ENCODE measurements around the gene UTP25.

Gene UTP25

DNA sequence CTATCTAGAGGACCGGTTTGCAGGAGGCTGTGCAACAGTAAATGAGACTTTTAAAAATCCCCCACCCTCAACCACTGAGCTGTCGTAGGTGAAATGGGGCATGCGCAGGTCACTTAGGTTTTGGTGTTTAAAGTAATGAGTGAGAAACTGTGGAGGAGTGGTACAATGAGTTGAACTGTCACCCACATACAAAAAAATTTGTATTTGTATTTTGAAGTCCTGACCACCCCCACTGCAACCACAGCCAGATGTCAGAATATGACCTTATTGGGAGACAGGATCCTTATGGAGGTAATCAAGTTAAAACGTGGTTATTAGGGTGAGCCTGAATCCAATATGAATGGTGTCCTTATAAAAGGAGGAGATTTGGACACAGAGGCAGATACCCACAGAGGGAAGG is 20.3 kb upstream of the UTP25 start:
- DNase-seq = no peak

- peak; percentile 24 for DNase-seq
These were observed 19.7 kb upstream of the UTP25 start for GRCh38 chr1:209808059-209808581.

DNA sequence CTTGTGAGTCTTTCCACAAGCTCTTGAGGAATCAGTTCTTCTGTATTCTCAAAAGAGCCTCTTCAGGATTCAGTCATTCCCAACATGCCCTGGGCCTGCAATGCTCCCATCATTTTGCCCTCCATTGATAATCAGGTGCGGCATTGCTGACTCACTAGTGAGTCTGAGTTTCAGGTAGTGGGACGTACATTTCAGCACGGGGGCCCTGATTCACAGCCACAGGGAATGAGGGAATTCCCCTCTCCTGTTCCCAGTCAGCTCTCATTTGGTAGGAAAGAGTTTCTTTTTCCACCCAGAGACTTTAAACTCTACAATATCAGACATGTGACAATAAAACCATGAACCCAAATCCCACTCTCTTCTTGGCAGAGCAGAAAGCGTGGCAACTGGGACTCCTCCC is 18.2 kb upstream of the UTP25 start:
- no peak for DNase-seq

GRCh38 chr1:209810783-209811182 is 17.0 kb upstream of the UTP25 start:
- DNase-seq = no peak

DNA sequence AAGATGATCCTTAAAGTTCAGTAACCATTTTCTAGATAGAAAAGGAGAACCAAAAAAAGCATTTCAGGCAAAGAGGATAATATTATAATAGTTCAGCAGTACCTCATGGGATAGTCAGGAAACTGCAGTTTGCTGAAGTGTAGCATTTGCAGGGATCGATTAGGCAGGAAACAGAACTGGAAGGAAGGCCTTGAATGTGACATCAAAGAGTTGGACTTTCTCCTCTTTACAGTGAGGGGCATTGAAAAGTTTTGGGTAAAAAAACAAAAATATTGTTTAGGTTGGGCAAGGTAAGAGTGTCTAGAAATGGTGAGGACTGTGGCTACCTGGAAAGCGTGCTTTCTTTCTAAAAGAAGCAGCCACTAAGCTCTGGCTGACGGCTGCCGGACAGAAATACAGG is 13.9 kb upstream of the UTP25 start:
- DNase-seq = no peak

GRCh38 chr1:209815490-209815889 is 12.3 kb upstream of the UTP25 start:
- DNase-seq = no peak

- peak; percentile 43 for DNase-seq
These were observed 11.8 kb upstream of the UTP25 start for GRCh38 chr1:209815931-209816341.

- no peak for DNase-seq
These were observed 10.8 kb upstream of the UTP25 start for GRCh38 chr1:209816923-209817322.

GRCh38 chr1:209817691-209818090 is 10.1 kb upstream of the UTP25 start:
- DNase-seq = no peak

- no peak for DNase-seq
These were observed 8.7 kb upstream of the UTP25 start for GRCh38 chr1:209819058-209819457.

DNA sequence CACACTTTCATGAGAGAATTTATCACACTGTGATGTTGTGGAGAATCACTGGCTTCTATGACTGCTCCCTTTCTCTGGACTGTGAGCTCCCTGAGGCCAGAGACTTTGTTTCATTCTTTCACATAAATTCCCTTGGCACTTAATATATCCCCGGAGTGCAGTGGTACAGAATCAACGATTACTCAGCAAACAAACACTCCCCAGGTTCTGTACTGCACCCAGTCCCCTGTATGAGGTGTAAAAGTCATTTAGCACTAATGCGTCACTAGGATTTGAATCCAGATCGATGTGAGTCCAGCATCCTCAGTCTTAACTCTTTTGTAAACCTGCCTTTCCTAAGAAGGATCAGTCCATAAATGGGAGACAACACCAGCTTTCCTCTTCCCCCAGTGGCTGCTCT is 6.8 kb upstream of the UTP25 start:
- DNase-seq = no peak

DNA sequence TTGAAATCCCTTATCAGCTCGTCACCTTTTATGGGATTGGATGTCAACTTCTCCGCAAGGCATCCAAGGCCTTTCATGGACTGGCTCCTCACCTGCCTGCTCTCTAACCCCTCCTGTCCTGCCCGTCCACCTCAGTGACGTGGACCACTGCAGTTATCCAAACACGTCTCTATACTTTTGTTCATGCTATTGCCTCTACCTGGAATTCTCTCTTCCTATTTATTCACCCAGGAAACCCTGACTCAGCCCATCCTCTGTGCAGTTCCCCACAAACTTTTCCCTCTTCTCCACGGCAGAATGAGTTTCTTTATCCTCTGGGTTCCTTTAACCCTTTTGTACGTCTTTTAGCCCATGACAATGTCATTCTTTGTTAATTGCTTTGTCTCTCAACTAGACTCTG is 5.1 kb upstream of the UTP25 start:
- DNase-seq = no peak

- DNase-seq = peak; percentile 79
These were observed 4.4 kb upstream of the UTP25 start for GRCh38 chr1:209823143-209824041.

DNA sequence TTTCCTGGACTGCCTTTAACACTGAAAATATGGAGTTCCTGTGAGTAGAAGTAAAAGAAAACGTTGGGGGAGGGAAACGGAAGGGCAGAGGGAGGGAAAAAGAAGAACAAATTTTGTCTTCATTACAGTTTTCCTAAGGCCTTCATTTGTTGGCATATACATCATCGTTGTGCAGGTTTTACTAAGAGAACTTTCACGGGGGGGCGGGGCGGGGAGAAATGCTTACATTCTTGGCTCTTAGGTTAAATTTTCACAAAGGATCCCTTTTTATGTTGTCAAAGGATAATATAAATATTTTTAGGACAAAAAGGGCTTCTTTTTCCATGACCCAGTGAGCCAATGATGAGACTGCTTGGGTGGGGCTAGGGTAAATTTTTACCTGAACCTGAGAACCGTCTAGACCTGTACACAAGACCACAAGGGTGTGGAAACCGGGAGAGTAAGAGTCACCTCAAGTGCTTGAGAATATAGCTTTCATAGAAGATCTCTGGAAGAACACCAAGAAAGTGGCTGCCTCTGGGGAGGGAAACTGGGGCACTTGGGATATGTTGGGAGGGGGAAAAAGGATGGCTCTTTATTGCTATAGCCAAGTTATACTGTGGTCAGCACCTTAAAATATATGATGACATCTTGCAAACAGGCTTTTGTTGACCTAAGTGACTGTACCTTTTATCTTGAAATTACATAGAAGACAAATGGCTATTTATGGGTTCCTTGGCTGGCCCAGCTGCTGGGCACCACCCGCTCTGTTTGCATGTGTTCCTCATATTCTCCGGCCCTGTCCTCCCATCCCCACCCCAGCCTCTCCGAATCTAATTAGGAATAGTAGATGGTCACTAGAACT is 2.0 kb upstream of the UTP25 start:
- no peak for DNase-seq

DNA sequence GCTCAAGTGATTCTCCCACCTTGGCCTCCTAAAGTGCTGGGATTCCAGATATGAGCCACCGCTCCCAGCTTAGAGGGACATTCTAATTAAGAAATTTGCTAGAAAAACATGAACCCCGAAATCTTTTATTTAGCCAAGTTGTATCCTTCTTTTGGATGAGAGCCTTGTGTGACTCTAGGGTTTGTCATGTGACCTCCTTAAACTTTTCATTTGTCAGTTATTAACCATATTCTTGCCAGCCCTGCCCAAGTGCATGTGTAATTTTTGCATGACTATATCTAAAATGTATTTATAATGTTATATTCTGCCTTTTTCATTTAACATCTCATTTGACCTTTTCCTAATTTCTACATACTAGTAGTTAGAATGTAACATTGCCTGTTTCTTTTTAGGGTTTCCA is 1.9 kb downstream of the UTP25 start:
- DNase-seq = no peak

- DNase-seq = no peak
These were observed 3.0 kb downstream of the UTP25 start for GRCh38 chr1:209830722-209831121.

DNA sequence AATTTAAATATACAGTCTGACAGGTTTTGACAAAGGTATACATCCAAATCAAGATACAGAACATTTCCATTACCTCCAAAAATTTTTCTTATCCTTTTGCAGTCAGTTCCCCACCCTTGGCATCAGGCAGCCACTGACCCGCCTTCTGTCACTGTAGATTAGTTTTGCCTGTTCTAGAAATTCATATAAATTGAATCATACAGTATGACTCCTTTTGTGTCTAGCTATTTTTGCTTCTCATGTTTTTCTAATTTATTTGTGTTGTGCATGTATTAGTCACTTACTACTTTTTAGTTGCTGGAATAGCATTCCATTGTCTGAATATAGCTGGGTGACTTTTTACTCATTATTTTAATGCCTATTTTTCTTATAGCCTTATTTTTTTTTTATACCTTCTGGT is 3.8 kb downstream of the UTP25 start:
- DNase-seq = no peak

DNA sequence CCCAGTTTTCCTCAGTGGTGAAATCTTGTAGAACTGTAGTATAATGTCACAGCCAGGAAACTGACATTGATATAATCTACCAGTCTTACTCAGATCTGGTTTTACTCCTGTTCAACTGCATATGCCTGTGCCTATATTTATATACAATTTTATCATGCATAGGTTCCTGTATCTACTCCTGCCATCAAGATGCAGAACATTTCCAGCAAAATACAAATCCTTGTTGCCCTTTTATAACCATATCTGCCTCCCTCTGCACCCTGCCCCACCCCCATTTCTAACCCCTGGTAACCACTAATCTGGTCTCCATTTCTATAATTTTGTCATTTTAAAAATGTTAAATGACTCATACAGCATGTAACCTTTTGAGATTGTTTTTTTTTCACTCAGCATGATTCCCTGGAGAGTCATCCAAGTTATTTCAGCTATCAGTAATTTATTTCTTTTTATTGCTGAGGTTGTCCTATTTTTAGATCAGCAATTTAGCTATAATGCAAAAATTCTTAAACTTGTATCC is 8.1 kb downstream of the UTP25 start:
- no peak for DNase-seq

DNA sequence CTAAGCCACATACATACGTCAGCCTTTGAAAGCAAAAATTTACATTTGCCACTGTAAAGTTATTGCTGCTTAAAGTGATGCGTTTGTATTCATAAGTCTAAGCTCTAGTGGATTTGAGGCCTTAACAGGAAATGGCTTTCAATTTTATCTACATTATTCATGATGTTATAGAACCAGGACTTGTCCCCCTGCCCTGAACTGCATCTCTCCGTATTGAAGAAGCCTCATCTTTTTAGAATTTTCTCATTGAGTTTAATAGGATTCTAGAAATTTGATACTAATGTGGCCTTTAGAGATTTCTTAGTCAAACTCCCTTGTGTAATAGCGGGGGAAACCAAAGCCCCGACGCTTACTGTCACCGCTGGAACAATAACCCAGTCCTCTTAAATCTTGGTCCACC is 9.9 kb downstream of the UTP25 start:
- DNase-seq = no peak

DNA sequence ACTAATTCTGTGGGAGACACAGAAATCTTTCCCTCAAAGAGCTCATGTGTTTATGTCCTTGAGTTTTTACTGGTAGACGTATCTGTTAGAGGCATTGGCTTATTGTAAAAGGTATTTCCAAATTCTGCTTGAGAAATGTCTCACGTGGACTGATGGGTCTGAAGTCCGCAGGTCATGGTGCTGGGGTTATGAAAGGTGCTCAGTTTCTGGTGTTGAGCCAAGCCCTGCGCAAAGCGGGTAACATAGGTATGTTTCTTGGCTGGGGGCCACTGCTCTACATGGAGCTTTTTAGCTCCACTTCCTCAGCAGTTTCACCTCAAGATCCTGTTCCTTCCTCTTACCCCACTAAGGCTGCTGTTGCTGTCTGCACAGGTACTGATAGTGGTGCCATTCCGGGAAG is 10.8 kb downstream of the UTP25 start:
- no peak for DNase-seq

DNA sequence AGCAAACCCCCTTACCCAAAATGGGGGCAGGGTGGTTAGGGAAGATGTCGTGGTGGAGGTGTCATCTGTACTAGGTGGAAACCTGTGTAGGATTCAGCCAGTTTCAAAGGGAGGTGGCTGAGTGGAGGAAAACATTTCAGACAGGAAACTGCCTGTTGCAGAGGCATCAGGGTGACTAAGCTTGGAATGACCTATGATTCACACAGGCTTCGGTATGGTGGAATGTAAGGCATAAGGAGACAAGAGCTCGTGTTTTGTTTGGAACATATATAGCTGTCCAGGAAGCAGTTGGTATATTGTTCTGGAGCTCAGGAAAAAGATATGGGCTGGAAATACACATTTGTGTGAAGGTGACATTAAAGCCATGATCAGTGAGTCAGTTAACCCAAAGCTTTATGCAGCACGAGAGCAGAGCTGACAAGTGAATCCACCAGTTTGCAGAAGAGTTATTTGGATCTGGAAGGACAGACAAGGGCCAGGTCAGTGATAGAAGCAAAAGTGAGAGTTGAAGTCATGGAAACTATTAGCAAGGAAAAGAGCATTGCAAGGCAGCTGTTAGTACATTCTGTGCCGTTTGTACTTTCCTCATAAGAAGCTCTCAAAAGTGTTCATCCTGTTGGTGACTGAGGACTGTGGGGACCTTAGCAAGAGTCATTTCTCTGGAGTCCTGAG is 12.2 kb downstream of the UTP25 start:
- no peak for DNase-seq

DNA sequence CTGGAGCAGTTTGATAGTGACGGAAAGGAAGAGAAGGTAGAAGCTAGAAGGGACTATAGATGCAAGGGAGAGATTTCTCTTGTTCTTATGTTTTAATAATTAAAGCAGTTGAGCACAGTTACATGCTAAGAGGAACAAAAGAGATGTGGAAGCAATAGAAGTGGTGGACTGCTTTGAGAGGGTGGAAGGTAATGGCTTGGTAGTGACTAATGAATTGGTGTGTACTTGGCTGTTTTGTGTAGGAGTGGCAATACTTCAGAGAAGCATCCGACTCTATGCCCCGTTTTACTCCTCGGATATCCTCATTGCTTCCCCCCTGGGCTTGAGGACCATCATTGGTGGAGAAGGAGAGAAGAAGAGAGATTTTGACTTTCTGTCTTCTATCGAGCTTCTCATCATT is 12.8 kb downstream of the UTP25 start:
- DNase-seq = no peak
